Coronary artery (tissue), 2 donors: ENCODE results near the gene TGFB1.
"Not testable (repeated sequence)": the region's sequence is repeated elsewhere in the genome, so short reads cannot be mapped to it uniquely, and the experiment has no call there.

ENCODE experiments used
- DNase-seq: peaks from one replicate; pipeline ENCODE4 v3.0.0-alpha.2; 2017; ENCODE audit warnings: low spot score
- H3K27ac ChIP-seq, 2 donors: fragments of 200-600 bp; sonication (generic); one replicate each; pipeline ENCODE4 v1.5.1; 2016 to 2019
- H3K4me3 ChIP-seq: fragments of 200-600 bp; sonication (generic); 2 replicates; pipeline ENCODE4 v1.5.1; 2016; ENCODE audit warnings: mild to moderate bottlenecking, moderate library complexity
- TF ChIP-seq, protein P1 (sequence below): fragments of 200-600 bp; sonication (generic); IDR thresholded peaks from one replicate; pipeline ENCODE4 v1.5.1; 2019; ENCODE audit warnings: antibody characterized with exemption

The TGFB1 gene

DNA sequence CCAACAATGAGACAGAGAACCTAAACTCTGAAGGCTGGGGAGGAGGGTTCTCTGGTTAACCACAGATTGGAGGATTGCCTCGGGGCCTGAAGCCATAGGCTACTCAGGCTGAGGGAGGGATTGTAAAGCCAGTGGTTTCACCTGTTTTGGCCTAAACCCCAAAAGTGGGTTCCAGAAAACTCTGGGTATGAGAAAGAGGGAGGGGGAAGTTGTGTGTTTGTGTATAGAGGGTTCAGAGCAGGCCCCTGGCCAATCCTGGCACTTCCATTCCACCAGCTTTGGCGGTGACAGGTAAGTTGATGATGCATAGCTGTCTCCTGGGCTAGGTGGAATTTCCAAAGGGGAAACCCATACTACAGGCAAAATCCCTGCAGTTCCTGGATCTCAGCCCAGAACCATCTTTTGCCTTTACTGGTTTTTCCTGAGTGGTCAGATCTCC is 57.3 kb downstream of the TGFB1 start:
- DNase-seq: no peak
- H3K4me3 ChIP-seq: no peak overlapping the region
- peak overlapping the region; percentile 81 to 94 for H3K27ac ChIP-seq
- TF ChIP-seq, protein P1, sequence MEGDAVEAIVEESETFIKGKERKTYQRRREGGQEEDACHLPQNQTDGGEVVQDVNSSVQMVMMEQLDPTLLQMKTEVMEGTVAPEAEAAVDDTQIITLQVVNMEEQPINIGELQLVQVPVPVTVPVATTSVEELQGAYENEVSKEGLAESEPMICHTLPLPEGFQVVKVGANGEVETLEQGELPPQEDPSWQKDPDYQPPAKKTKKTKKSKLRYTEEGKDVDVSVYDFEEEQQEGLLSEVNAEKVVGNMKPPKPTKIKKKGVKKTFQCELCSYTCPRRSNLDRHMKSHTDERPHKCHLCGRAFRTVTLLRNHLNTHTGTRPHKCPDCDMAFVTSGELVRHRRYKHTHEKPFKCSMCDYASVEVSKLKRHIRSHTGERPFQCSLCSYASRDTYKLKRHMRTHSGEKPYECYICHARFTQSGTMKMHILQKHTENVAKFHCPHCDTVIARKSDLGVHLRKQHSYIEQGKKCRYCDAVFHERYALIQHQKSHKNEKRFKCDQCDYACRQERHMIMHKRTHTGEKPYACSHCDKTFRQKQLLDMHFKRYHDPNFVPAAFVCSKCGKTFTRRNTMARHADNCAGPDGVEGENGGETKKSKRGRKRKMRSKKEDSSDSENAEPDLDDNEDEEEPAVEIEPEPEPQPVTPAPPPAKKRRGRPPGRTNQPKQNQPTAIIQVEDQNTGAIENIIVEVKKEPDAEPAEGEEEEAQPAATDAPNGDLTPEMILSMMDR: no peak

DNA sequence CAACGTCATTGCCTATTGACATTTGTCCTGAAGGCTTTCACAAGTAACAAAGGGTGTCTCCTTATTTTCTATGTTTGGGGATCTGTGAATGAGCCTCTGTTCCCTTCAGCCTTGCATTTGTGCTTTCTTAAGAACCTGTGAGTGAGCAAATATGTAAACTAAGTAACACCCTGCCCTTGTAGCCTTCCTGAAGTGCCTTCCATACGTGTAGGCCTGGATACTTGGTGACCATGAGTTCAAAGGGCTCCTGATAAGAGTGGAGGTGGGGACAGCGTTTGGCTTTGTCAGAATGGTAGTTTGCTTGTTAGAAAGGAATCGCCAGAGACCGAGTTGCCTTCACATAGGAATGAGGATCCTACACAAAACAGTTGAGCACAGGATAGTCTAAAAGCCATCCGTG is 58.2 kb downstream of the TGFB1 start:
- Histone ChIP-seq H3K27ac (peak overlapping the region in 1 of 2 donors; percentile 94), H3K4me3 (no peak overlapping the region)
- no peak for DNase-seq
- TF ChIP-seq, protein P1: no peak

- TF ChIP-seq, protein P1: no peak
- Histone ChIP-seq H3K4me3 (no peak overlapping the region), H3K27ac (no peak overlapping the region)
- no peak for DNase-seq
These were observed 59.3 kb downstream of the TGFB1 start for GRCh38 chr19:41294393-41294792.

DNA sequence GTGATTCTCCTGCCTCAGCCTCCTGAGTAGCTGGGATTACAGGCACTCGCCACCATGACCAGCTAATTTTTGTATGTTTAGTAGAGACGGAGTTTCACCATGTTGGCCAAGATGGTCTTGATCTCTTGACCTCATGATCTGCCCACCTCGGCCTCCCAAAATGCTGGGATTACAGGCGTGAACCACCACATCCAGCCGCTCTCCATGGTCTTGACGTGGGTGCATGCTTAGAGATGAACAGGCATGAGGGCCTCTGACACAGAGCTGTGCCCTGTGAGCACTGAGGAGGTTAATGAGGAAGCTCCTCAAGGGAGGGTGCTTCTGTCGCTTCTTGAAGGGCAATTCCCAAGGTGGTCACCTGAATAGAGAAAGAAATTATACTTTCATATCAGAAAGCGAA is 63.9 kb downstream of the TGFB1 start:
- DNase-seq, H3K27ac ChIP-seq, H3K4me3 ChIP-seq: not testable (repeated sequence)

- Histone ChIP-seq H3K4me3 (no peak overlapping the region), H3K27ac (no peak overlapping the region)
- DNase-seq: no peak
- TF ChIP-seq, protein P1: no peak
These were observed 64.8 kb downstream of the TGFB1 start for GRCh38 chr19:41288673-41289530.
